HG03135 (cell line): ENCODE data around the gene TMEM143.
A peak's percentile ranks its signal among the peaks of the same experiment; 100 is the strongest.
"Not testable (repeated sequence)": the region's sequence is repeated elsewhere in the genome, so short reads cannot be mapped to it uniquely, and the experiment has no call there.

ENCODE experiments used
- ATAC-seq: cut with Tn5 transposase; IDR thresholded peaks from one replicate; pipeline ENCODE4 v1.9.1; 2021; ENCODE audit warnings: mild to moderate bottlenecking, moderate library complexity; ENCODE audit not compliant: unreplicated experiment

Gene TMEM143

DNA sequence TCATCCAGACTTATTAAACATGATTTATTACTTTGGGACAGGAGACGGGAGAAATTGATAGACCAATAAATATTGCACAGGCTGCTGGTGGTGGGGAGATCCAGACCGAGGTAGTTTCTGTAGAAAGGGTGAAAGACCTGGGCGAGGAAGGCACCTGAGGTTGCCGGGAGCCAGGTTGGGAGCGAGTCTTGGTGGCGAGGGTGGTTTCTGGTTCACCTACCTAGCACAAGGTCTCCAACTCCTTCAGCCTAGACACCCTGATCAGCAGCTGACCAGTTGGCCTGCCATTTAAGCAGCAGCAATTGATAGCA is 31.4 kb downstream of the TMEM143 start:
- no peak for ATAC-seq

DNA sequence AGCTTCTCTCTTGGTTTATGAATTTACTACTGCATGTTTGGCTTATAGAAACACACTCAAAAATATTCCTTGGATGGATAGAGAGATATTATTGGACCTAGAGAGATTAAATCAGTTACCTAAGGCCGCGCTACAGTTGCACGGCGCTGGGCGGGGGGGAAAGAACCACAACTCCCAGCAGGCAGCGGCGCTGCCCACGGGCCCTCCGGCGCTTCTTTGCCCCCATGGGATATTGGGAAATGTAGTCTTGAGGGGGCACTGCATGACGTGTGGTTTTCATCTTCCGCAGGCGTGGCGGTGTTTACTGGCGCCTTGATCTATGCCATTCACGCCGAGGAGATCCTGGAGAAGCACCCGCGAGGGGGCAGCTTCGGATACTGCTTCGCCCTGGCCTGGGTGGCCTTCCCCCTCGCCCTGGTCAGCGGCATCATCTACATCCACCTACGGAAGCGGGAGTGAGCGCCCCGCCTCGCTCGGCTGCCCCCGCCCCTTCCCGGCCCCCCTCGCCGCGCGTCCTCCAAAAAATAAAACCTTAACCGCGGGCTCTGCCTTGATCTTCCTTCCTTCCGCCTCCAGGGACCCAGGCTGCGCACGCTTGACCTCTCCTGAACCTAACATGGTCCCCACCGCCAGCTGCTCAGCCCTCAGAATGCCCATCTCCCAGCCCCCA is 33.6 kb downstream of the TMEM143 start:
- no peak for ATAC-seq

DNA sequence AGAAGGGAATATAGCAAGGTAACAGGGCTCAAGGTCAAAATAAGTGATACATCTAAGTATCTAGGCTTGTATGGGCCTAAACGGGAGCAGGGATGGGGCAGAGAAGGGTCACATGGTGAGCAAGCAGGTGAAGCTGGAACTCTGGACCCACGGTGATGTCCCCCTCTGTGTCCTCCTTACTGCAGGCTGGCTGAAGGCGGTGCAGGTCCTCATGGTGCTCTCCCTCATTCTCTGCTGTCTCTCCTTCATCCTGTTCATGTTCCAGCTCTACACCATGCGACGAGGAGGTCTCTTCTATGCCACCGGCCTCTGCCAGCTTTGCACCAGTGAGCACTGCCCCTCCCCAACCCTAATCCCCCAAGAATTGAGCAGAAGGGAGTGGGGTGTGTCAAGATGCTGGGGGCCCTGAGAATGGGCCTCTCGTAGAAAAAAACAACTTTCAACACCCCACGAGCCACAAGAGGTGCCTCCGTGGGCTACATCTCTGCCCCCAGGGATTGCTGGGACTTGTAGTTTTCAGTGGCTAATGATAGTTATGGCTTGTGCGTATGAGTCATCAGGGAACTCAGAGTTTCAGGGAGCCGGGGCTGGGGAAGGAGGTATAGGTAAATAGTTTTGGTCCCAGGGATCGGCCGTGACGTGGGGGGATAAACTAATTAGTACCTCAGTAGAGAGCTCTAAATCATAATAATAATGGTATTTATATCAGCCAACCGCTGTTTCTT is 34.4 kb downstream of the TMEM143 start:
- ATAC-seq: no peak

DNA sequence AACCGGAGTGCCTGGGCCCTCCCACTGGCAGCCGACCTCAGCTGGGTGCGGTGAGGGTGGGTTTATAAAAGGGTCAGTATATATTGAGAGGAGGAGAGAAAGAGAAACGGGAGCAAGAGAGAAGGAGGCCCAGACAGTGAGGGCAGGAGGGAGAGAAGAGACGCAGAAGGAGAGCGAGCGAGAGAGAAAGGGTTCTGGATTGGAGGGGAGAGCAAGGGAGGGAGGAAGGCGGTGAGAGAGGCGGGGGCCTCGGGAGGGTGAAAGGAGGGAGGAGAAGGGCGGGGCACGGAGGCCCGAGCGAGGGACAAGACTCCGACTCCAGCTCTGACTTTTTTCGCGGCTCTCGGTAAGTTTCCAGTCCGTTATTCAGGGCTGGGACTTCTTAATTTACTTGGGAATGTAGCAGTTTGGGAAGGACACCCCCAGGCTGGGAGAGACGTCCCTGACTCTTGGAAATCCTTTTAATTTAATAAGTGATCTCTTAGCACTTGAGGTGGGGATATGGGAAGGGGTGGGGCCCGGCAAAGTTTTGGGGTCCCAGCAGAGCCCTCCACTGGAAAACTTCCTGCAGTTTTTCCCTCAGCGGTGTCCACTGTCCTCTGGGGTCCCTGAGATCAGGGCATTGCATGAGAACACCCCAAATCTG is 38.4 kb downstream of the TMEM143 start, which contains the start of gene EMP3:
Gene EMP3 (plus strand): TSS at position 288 of the 646 bp plus-strand sequence. CDS start 1,293 bp downstream, outside the sequence.
- ATAC-seq: no peak

DNA sequence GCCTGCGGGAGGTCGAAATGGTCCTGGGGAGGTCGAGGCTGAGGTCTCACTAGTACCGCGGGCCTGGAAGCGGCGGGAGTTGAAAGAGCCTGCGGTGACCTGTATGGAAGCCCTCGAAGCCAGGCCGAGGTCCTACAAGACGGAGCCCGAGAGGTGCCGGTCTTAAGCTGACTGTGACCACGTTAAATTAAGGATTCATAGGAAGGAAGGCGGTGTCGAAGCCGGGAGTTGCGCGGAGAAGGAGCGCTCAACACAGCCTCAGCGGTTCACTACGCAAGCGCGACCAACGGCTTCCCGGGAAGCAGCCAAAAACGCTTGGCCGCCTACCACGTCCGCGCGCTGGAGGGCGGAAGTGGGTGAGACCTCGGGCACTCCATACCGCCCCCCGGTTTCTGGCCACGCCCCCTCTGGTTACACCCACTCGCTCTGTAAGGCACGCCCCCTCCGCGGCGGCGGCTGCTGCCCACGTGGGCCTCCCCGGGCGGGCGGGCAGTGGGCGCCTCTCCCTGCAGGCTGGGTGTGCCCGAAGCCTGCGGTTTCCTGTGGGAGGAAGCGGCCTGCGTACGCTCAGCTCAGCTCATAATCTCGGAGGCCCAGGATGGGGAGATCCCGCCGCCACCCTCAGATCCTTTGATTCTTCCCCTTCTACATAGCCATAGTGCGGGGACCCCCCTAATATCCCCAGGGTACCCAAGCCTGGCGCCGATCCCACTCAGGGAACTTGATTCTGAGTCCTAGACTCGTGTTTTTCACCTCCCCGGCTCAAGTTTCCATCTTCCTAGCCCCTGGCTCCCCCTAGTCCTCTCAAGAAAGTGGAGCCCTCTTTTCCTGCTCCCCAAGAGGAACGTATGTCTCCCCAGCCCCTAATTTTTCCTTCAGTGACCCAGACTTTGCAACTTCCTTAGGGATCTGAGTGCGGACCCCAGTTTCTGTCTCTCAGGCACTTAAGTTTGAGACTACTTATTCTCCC is 41.8 kb downstream of the TMEM143 start:
- peak; percentile 61 for ATAC-seq

DNA sequence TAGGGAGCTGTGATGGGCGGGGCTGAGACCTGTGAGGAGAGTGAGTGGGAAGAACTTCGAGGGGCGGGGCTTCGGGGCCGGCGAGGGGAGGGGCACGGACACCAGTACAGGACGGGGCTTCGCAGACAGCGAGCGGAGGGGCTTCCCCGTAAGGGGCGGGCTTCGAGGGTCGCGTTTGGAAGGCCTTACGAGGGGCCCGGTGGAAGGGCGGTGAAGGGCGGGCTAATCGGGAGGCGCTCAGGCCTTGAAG is 42.4 kb downstream of the TMEM143 start:
- peak; percentile 41 for ATAC-seq

DNA sequence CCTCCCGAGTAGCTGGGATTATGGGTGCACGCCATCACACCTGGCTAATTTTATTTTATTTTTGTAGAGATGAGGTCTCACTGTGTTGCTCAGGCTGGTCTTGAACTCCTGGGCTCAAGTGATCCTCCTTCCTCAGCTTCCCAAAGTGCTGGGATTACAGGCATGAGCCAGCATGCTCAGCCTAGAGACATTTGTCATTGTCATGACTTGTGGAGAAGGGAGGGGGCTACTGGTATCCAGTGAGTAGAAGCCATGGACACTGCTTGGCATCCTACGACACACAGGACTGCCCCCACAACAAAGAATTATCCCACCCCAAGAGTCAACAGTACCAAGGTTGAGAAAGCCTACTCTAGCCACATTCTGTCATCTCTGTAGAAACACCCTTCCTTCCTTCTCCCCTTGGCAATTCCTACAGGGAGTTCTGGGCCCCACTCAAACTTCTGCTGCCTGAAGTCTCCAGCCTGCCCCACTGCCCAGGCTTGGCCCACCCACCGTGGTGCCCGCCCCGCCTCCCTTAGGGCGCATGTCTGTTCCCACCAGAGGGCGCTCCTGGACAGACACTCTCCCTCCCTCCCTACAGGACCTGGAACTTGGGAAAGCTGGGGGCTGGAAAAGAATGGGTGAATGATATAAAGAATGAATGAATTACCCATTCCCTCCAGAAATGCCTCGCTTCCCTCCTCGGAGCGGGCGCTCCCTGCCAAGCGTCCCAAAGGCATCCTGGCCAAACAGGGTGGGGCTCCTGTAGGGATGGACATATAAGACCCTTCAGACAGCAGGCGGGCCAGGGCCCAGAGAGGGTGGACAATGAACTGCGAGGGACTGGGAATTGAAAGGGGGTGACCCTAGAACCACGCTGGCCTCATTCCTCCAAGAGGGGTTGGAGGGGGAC is 43.8 kb downstream of the TMEM143 start:
- ATAC-seq: no peak

DNA sequence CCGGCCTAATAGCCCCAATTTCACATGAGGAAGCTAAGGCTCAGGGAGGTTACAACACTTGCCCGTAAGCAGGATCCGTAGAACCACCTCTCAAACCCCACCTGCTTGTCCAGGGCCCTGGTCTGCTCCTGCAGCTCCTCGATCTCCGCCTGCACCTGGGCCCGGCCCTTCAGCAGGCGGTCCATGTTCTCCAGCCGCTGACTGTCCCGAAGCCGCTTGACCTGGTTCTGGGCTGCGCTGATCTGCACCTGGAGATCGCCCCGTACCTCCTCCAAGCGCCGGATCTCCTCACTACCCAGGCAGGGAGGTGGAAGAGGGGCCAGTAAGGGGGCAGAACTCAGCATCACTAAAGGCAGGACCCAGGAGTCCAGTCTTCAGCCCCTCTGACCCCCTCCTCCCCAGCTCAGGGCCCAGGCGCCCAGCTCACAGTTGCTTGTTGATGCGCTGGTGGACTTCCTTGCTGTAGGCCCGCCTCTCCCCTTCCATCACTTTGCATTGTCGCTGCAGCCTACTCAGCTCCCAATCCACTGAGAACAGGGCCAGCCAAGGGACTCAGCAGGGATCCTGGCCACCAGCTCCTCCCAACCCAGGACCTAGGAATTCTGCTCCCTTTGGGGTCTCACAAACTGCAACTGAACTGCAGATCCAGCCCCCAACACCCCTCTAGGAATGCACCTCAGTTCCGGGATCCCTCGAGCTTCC is 45.3 kb downstream of the TMEM143 start:
- ATAC-seq: no peak

DNA sequence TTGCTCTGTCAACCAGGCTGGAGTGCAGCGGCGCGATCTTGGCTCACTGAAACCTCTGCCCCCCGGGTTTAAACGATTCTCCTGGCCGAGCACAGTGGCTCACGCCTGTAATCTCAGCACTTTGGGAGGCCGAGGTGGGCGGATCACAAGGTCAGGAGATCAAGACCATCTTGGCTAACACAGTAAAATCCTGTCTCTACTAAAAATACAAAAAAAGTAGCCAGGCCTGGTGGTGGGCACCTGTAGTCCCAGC is 46.1 kb downstream of the TMEM143 start:
- ATAC-seq: not testable (repeated sequence)

DNA sequence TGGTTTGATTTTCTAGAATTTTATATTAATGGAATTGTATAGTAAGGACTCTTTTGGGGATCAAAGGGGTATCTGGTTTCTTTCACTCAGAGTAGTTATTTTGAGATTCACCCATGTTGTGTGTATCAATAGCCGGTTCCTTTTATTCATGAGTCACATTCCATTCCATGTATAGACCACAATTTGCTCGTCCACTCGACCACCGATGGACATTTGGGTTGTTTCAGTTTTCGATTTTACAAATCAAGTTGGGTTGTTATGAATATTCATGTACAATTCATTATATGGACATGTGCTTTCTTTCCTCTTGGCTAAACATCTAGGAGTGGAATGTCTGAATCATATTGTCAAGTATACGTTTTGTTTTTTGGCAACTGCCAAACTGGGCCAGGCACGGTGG is 48.0 kb downstream of the TMEM143 start:
- no peak for ATAC-seq

DNA sequence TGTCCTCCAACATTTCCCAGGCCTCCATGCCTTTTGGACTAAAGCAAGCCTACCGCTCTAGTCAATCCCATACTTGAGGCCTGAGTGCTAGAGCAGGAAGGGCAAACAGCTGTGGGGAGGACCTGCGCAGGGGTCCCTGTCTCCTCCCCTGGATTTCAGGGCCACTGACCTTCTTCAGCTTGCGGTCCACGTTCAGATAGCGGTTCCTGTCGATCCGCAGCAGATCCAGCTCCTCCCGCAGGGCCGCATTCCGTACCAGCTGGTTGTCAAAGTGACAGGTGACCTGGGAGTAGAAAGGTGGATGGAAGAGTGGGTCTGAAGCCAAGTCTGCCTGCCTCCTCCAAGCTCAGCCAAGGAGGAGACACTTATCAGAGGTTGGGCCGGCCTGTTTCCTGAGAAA is 52.4 kb downstream of the TMEM143 start:
- no peak for ATAC-seq

DNA sequence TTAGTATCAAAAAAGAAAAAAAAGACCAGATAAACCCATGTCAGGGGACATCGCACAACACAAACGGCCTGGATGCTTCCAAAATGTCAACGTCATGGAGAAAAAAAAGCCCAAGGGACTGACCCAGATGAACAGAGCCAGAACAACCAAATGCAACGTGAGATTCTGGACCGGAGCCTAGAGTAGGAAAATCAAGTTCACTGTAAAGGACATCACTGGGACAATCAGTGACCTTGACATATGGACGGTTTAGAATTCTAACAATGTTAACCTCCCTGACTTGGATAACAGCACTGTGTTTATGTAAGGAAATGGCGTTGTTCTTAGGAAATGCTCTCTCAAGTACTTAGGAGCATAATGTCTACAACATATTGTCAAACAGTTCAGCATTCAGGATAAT is 53.5 kb downstream of the TMEM143 start:
- no peak for ATAC-seq

DNA sequence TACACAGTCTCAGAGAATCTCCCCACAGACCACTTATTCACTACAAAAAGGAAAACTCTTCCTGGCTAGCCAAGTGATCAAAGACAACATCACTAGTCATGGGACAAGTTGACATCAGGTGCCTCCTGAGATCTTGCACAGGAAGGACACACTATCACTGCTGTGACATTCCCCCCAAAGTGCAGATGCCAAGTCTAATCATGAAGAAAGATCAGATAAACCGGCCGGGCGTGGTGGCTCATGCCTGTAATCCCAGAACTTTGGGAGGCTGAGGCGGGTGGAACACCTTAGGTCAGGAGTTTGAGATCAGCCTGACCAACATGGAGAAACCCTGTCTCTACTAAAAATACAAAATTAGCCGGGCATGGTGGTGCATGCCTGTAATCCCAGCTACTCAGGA is 54.0 kb downstream of the TMEM143 start:
- ATAC-seq: not testable (repeated sequence)

DNA sequence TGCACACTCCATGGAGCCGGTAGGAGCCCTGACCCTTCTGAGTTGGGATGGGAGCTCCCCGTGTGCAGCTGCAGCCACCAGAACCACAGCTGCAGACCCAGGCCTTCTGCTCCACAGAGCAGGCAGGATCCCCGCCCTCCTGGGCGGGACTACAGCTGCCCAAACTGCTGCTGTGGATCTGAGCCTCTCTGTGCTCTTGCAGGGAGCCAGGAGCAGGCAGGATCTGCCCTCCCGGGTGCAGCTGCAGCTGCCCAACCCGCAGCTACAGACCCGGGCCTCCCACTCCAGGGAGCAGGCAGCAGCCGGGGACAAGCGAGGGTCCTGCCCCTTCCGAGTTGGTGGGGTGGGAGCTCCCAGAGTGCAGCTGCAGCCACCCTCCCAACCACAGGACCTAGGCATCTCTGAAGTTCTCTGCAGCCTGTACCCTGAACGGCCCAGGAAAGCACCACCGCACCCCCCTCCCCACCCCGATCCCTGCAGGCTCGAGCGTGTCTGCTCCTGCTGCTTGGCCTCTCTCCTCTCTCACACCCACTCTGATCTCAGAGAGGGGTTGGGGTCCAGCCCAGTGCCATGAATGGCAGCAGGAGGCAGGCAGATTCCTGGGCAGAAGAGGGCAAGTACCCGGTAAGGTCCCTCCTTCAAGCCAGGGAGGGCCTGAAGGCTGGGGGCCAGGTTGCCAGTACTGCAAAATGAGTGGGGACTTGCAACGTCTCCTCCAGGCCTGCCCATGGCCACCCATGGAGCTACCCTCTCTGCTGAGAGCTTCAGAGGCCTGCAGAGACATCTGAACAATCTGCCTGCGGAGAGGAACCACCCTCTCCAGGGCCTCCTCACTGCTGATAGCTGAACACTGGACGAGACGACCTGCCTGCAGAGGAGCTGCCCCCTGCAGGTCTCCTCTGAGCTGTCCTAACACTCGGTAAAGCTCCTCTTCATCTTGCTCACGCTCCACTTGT is 54.8 kb downstream of the TMEM143 start:
- no peak for ATAC-seq

DNA sequence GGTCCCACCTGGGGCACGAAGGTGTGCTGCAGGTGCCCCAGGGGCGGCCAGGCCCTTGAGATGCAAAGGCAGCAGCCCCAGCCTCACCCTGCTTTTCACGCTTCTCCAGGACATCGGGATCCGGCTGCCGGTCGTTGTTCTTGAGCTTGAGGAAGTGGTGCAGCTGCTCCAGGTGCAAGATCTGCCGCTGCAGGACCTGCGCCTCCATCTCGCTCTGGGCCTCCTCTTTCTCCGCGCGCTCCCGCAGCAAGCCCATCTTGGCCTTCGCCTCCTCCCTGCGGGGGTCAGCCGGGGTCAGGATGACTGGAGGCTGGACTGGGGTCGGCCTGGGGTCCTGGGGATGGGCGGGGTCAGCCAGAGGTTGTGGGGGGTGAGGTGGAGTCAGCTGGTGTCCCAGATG is 59.9 kb downstream of the TMEM143 start:
- ATAC-seq: no peak

DNA sequence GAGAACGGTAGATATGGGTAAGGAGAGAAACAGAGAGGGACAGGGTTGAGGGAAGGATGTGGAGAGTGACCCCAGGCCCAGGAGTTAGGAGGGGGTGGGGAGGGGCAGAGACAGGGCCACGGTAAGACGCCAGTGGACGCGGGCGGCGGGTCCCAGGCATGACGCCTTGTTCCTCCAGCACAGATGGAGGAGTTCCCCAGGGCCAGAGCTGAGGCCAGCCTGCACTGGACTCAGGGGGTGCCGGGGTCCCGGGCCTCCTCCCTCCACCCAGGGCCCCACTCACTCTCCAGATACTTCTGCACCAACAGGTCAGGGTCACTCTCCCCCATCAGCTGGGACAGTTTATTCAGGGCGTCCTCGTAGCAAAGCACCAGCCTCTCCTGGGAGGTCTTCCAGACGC is 60.4 kb downstream of the TMEM143 start:
- ATAC-seq: no peak

DNA sequence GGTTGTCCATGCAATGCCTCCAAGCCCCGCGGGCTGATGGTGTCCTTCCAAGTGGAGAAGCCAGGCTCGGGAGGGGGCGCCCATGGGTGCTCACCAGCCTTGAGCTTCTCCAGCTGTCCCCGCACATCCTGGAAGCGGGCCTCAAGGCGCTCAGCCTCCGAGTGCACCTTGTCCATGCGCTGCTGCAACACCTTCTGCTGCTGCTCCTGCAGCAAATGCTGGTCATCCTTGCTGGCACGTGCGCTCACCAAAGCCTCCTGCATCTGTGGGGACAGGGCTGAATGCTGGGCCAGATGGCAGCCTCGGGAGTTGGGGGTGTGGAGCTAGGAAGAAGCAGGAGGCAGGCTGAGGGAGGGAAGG is 61.2 kb downstream of the TMEM143 start:
- no peak for ATAC-seq

DNA sequence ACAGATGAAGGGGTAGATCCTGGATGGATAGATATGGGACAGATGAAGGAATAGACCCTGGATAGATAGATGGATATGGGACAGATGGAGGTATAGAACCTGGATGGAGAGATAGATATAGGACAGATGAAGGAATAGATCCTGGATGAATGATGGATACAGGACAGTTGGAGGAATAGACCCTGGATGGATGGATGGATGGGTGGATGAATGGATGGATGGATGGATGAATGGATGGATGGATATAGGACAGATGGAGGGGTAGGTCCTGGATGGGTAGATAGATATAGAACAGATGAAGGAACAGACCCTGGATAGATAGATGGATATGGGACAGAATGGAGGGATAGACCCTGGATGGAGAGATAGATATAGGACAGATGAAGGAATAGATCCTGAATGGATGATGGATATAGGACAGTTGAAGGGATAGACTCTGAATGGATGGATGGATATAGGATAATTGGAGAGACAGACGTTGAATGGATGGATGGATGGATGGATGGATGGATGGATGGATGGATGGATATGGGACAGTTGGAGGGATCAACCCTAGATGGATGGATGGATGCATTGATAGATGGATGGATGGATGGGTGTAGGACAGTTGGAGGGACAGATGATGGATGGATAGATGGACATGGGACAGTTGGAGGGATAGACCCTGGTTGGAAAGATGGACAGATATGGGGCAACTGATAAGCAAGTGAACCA is 61.7 kb downstream of the TMEM143 start:
- ATAC-seq: no peak
